Limb (tissue), 2 donors: ENCODE results near the gene CADPS2.

Experiments
- DNase-seq, 2 donors: peaks; one replicate each; pipeline ENCODE4 v3.0.0-alpha.2; 2016; ENCODE audit errors: extremely low spot score in 2 of 2

Gene CADPS2

GRCh38 chr7:122314284-122314683 lies 572.0 kb downstream of the CADPS2 start:
- no peak for DNase-seq

GRCh38 chr7:122312789-122313188 lies 573.5 kb downstream of the CADPS2 start:
- DNase-seq, result no peak

- DNase-seq, result peak in 1 of 2 donors; percentile 48
Measured at GRCh38 chr7:122311734-122312450, 574.4 kb downstream of the CADPS2 start.

GRCh38 chr7:122311050-122311700 lies 575.1 kb downstream of the CADPS2 start:
- DNase-seq, result no peak

- peak in 1 of 2 donors; percentile 62 for DNase-seq
Measured at GRCh38 chr7:122310119-122311021, 575.9 kb downstream of the CADPS2 start.

- DNase-seq, result no peak
Measured at GRCh38 chr7:122309421-122309820, 576.8 kb downstream of the CADPS2 start.

- DNase-seq, result no peak
Measured at GRCh38 chr7:122307228-122307621, 579.0 kb downstream of the CADPS2 start.

- DNase-seq, result peak in 1 of 2 donors; percentile 54
Measured at GRCh38 chr7:122306320-122307227, 579.7 kb downstream of the CADPS2 start.

GRCh38 chr7:122305475-122306319 lies 580.6 kb downstream of the CADPS2 start:
- peak in 1 of 2 donors; percentile 60 for DNase-seq

- peak in 1 of 2 donors; percentile 45 for DNase-seq
Measured at GRCh38 chr7:122304996-122305421, 581.3 kb downstream of the CADPS2 start.

GRCh38 chr7:122304319-122304975 lies 581.8 kb downstream of the CADPS2 start, which contains the start of gene FEZF1:
Gene FEZF1 (minus strand): TSS chr7:122304750. CDS start chr7:122304437, 313 bp downstream.
- DNase-seq, result peak in 1 of 2 donors; percentile 40

- peak in 1 of 2 donors; percentile 47 for DNase-seq
Measured at GRCh38 chr7:122303531-122304318, 582.5 kb downstream of the CADPS2 start.

GRCh38 chr7:122302761-122303530 lies 583.3 kb downstream of the CADPS2 start:
- peak in 1 of 2 donors; percentile 38 for DNase-seq

- DNase-seq, result peak in 1 of 2 donors; percentile 51
Measured at GRCh38 chr7:122301858-122302760, 584.2 kb downstream of the CADPS2 start.

- no peak for DNase-seq
Measured at GRCh38 chr7:122300956-122301833, 585.1 kb downstream of the CADPS2 start.
